ENCODE results near the gene MEGF10. TPM values are rescaled to one million over a fixed set of nuclear protein-coding genes. Genes with fewer than 3 reads are reported as not detected.

Gene MEGF10
- total and polyA plus RNA-seq, 10 of the 15 experiments (the other 5 are each of a cell fraction or from before 2014, with no cell fraction given) = 0.03 to 0.21 (median 0.05) TPM; not detected in 5

DNA sequence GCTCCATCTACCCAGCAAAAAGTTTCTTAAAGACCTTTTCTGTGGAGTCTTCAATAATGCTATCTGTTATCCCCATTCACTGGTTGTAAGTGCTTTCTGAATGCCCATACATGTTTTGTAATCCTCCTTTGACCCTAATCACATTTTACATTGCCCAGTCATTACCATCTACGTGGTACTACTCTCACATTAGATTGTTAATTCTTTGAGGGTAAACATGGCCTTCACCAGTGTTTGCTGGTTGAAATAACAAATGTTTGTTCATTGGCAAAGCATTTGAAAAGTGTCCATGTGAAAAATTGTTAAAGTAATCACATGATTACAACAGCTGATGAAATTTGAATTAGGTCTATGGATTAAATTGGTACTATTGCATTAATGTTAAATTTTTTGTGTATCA is 31.8 kb downstream of the MEGF10 start:
- ChIA-PET POLR2A (no interaction called here), CTCF (no interaction called here), SMC1A (ENCODE audit: uncharacterized antibody, unreplicated experiment) (no interaction called here), RAD21 (ENCODE audit: unreplicated experiment) (no interaction called here)
- Histone ChIP-seq H3K36me3 (ENCODE audit: control insufficient read depth in 2 of 2, insufficient read depth in 2 of 2, low read length in 1 of 2) (no peaks in the 10 kb centered on the region), H3K27ac (ENCODE audit: control insufficient read depth, insufficient read depth) (no peak overlapping the region), H3K4me3 (no peak overlapping the region), H3K79me2 (ENCODE audit: control insufficient read depth, insufficient read depth, low read length) (no peaks in the 10 kb centered on the region), H2AFZ (ENCODE audit: control insufficient read depth, low read depth, low read length) (no peak overlapping the region), H3K9ac (ENCODE audit: control insufficient read depth, insufficient read depth, low read length) (no peak overlapping the region), H4K20me1 (ENCODE audit: control insufficient read depth, insufficient read depth) (no peaks in the 10 kb centered on the region), H3K4me2 (ENCODE audit: control insufficient read depth, insufficient read depth) (no peak overlapping the region), H3K9me3 (replicated peaks; ENCODE audit: control insufficient read depth, insufficient read depth, low read length) (no peaks in the 10 kb centered on the region), H3K27me3 (replicated peaks in 1 of 2; ENCODE audit: control insufficient read depth in 2 of 2, insufficient read depth in 2 of 2, low read length in 1 of 2) (no peaks in the 10 kb centered on the region), H3K4me1 (ENCODE audit: control insufficient read depth, insufficient read depth, low read length) (peaks cover 14% of the 10 kb centered on the region)
- 35% methylated on average over 1 of the region's 1 CpG for WGBS (ENCODE audit: insufficient coverage, insufficient replicate concordance, low lambda C conversion rate, missing lambda C conversion rate)
- FAIRE-seq (peak; percentile 41), ATAC-seq (no peak), DNase-seq (ENCODE audit: low read depth, low spot score) (no peak)
- in situ Hi-C loops (cut with MboI) = no loop called here
- BruUV-seq (replicated peaks) = no TSS peak
- intact Hi-C loops (cut with micrococcal nuclease; ENCODE audit: unreplicated experiment) = no loop called here
- TF ChIP-seq, protein P1, sequence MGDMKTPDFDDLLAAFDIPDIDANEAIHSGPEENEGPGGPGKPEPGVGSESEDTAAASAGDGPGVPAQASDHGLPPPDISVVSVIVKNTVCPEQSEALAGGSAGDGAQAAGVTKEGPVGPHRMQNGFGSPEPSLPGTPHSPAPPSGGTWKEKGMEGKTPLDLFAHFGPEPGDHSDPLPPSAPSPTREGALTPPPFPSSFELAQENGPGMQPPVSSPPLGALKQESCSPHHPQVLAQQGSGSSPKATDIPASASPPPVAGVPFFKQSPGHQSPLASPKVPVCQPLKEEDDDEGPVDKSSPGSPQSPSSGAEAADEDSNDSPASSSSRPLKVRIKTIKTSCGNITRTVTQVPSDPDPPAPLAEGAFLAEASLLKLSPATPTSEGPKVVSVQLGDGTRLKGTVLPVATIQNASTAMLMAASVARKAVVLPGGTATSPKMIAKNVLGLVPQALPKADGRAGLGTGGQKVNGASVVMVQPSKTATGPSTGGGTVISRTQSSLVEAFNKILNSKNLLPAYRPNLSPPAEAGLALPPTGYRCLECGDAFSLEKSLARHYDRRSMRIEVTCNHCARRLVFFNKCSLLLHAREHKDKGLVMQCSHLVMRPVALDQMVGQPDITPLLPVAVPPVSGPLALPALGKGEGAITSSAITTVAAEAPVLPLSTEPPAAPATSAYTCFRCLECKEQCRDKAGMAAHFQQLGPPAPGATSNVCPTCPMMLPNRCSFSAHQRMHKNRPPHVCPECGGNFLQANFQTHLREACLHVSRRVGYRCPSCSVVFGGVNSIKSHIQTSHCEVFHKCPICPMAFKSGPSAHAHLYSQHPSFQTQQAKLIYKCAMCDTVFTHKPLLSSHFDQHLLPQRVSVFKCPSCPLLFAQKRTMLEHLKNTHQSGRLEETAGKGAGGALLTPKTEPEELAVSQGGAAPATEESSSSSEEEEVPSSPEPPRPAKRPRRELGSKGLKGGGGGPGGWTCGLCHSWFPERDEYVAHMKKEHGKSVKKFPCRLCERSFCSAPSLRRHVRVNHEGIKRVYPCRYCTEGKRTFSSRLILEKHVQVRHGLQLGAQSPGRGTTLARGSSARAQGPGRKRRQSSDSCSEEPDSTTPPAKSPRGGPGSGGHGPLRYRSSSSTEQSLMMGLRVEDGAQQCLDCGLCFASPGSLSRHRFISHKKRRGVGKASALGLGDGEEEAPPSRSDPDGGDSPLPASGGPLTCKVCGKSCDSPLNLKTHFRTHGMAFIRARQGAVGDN (IDR thresholded peaks at IDR 0.05) = no peak
- TF ChIP-seq RAD21 (IDR thresholded peaks at IDR 0.05; ENCODE audit: insufficient read depth, low read depth, low read length) (no peak), CBX3 (IDR thresholded peaks at IDR 0.05; ENCODE audit: borderline replicate concordance, low read depth) (no peak), STAT3 (IDR thresholded peaks at IDR 0.05; ENCODE audit: low read depth, low read length) (no peak), RBBP5 (conservative IDR thresholded peaks at IDR 0.05) (no peak), PAX5 (IDR thresholded peaks at IDR 0.05; ENCODE audit: borderline replicate concordance, low read depth, low read length) (no peak), MTA3 (IDR thresholded peaks at IDR 0.05; ENCODE audit: borderline replicate concordance, low read length) (no peak), HDGF (IDR thresholded peaks at IDR 0.05) (no peak), FOXM1 (IDR thresholded peaks at IDR 0.05; ENCODE audit: low read depth, low read length) (no peak), KAT2A (conservative IDR thresholded peaks at IDR 0.05; ENCODE audit: control insufficient read depth, low read depth, low read length) (no peak), BRCA1 (IDR thresholded peaks at IDR 0.05; ENCODE audit: low read depth, low read length) (no peak), TCF3 (IDR thresholded peaks at IDR 0.05; ENCODE audit: borderline replicate concordance, insufficient read depth, low read depth, low read length) (no peak), IKZF2 (IDR thresholded peaks at IDR 0.05) (no peak), LARP7 (IDR thresholded peaks at IDR 0.05) (no peak)
- TF ChIP-seq, protein P2, sequence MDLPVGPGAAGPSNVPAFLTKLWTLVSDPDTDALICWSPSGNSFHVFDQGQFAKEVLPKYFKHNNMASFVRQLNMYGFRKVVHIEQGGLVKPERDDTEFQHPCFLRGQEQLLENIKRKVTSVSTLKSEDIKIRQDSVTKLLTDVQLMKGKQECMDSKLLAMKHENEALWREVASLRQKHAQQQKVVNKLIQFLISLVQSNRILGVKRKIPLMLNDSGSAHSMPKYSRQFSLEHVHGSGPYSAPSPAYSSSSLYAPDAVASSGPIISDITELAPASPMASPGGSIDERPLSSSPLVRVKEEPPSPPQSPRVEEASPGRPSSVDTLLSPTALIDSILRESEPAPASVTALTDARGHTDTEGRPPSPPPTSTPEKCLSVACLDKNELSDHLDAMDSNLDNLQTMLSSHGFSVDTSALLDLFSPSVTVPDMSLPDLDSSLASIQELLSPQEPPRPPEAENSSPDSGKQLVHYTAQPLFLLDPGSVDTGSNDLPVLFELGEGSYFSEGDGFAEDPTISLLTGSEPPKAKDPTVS (IDR thresholded peaks at IDR 0.05; ENCODE audit: low read depth, low read length) = no peak
- TF ChIP-seq, protein P3, sequence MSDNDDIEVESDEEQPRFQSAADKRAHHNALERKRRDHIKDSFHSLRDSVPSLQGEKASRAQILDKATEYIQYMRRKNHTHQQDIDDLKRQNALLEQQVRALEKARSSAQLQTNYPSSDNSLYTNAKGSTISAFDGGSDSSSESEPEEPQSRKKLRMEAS (IDR thresholded peaks at IDR 0.05; ENCODE audit: low read depth, low read length) = no peak
